ENCODE results near the gene ABHD17B. TPM values are rescaled to one million over a fixed set of nuclear protein-coding genes. Genes with fewer than 3 reads are reported as not detected.

The ABHD17B gene
- total RNA-seq = 18.3 and 29.2 TPM in 2 replicates

GRCh38 chr9:71911061-71911907, at the start of gene ABHD17B, which contains the start of gene C9orf85:
Gene ABHD17B, minus strand, starts transcription at chr9:71911193. Its CDS starts 36,113 bp downstream, at chr9:71875080.
Gene C9orf85, plus strand, starts transcription at chr9:71911639. Its CDS starts 96 bp downstream, at chr9:71911735.

Other genes starting within 250 kb of the ABHD17B start
- gene CEMIP2, start 142.7 kb downstream of the ABHD17B start, total RNA-seq = 32.8 and 50.6 TPM in 2 replicates
- gene C9orf85, start 446 bp upstream of the ABHD17B start, total RNA-seq = 9.9 and 14.5 TPM in 2 replicates
- not detected in 2 replicates for gene C9orf57, start 149.4 kb upstream of the ABHD17B start, total RNA-seq
- gene GDA, start 238.2 kb upstream of the ABHD17B start, total RNA-seq = 1.5 and 2.2 TPM in 2 replicates

Data from tracheal epithelial cell (primary cell).